ENCODE results near the gene LAMB1. TPM values are rescaled to one million over a fixed set of nuclear protein-coding genes. Genes with fewer than 3 reads are reported as not detected.

Gene LAMB1
- total and polyA plus RNA-seq, 2 of the 13 experiments (the other 11 are each of a cell fraction or from before 2014, with no cell fraction given): 109 to 124 TPM

DNA sequence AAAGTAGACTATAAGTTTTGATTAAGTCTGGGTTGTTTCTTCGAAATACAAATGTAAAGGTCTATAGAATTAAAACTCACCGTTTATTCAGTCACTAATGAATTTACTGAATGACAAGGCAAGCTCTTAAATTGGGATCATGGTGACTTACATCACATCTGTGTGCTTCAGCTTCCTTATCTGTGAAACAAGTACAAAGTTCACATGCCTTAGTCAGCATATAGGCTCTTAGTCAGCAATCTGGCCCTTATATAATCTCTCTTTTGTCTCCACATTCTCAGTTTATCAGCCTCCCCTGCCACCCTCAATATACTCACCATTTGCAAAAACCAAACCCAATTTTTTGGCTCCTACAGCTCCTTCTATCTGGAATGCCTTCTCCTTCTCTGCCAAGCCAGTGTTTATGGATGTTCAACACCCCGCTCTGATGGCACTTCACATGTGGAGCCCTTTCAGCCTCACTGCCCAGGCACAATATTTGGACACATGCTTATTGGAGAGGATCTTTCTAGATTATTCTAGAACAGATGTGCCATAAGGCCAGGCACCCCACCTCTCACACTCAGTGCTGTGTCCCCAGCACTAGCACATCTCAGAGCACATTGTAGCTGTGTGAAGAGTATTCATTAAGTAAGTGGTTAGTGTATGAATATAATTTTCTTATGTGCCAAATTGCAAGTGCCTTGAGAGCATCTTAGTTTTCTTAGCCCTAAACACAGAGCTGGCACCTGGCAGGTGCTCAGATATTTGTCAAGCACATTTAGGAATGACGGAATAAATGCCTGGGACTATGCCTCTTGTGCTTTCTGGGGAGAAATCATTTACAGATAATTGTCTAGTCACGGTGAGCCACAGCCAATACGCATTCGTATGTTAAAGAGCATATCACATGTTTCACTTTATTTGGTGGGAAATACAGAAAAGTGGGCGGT, 9.8 kb upstream of the LAMB1 start (continued):
- TF ChIP-seq GPN1 (CRISPR knock-in tag; IDR thresholded peaks at IDR 0.05; ENCODE audit: borderline replicate concordance) (no peak), FOXO1 (CRISPR knock-in tag; IDR thresholded peaks at IDR 0.05) (peak; percentile 58; the same call in 1 of the 2 replicates), TOPORS (CRISPR knock-in tag; IDR thresholded peaks at IDR 0.05) (no peak), GFI1 (CRISPR knock-in tag; IDR thresholded peaks at IDR 0.05; ENCODE audit: borderline replicate concordance) (peak; percentile 67; the same call in 1 of the 2 replicates), ZBTB20 (CRISPR knock-in tag; IDR thresholded peaks at IDR 0.05; ENCODE audit: borderline replicate concordance, low read depth) (peak; percentile 99), POLR2G (IDR thresholded peaks at IDR 0.05; ENCODE audit: low read depth, low read length) (no peak), ZBTB38 (CRISPR knock-in tag; IDR thresholded peaks at IDR 0.05) (no peak), NFIC (IDR thresholded peaks at IDR 0.05; ENCODE audit: low read length) (peak; percentile 78), PHF20 (CRISPR knock-in tag; IDR thresholded peaks at IDR 0.05) (0 out of 2 replicates have a peak, but pooled peaks have one; percentile 23), ZNF124 (CRISPR knock-in tag; IDR thresholded peaks at IDR 0.05) (no peak), SUZ12 (IDR thresholded peaks at IDR 0.05; ENCODE audit: low read depth, low read length) (no peak)
- TF ChIP-seq, protein P1, sequence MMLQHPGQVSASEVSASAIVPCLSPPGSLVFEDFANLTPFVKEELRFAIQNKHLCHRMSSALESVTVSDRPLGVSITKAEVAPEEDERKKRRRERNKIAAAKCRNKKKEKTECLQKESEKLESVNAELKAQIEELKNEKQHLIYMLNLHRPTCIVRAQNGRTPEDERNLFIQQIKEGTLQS (CRISPR knock-in tag; IDR thresholded peaks at IDR 0.05): peak; percentile 83; the same call in 1 of the 2 replicates
- TF ChIP-seq, protein P2, sequence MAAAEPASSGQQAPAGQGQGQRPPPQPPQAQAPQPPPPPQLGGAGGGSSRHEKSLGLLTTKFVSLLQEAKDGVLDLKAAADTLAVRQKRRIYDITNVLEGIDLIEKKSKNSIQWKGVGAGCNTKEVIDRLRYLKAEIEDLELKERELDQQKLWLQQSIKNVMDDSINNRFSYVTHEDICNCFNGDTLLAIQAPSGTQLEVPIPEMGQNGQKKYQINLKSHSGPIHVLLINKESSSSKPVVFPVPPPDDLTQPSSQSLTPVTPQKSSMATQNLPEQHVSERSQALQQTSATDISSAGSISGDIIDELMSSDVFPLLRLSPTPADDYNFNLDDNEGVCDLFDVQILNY (CRISPR knock-in tag; conservative IDR thresholded peaks at IDR 0.05): no peak
- TF ChIP-seq, protein P3, sequence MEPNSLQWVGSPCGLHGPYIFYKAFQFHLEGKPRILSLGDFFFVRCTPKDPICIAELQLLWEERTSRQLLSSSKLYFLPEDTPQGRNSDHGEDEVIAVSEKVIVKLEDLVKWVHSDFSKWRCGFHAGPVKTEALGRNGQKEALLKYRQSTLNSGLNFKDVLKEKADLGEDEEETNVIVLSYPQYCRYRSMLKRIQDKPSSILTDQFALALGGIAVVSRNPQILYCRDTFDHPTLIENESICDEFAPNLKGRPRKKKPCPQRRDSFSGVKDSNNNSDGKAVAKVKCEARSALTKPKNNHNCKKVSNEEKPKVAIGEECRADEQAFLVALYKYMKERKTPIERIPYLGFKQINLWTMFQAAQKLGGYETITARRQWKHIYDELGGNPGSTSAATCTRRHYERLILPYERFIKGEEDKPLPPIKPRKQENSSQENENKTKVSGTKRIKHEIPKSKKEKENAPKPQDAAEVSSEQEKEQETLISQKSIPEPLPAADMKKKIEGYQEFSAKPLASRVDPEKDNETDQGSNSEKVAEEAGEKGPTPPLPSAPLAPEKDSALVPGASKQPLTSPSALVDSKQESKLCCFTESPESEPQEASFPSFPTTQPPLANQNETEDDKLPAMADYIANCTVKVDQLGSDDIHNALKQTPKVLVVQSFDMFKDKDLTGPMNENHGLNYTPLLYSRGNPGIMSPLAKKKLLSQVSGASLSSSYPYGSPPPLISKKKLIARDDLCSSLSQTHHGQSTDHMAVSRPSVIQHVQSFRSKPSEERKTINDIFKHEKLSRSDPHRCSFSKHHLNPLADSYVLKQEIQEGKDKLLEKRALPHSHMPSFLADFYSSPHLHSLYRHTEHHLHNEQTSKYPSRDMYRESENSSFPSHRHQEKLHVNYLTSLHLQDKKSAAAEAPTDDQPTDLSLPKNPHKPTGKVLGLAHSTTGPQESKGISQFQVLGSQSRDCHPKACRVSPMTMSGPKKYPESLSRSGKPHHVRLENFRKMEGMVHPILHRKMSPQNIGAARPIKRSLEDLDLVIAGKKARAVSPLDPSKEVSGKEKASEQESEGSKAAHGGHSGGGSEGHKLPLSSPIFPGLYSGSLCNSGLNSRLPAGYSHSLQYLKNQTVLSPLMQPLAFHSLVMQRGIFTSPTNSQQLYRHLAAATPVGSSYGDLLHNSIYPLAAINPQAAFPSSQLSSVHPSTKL (CRISPR knock-in tag; IDR thresholded peaks at IDR 0.05): peak; percentile 99
- TF ChIP-seq, protein P4, sequence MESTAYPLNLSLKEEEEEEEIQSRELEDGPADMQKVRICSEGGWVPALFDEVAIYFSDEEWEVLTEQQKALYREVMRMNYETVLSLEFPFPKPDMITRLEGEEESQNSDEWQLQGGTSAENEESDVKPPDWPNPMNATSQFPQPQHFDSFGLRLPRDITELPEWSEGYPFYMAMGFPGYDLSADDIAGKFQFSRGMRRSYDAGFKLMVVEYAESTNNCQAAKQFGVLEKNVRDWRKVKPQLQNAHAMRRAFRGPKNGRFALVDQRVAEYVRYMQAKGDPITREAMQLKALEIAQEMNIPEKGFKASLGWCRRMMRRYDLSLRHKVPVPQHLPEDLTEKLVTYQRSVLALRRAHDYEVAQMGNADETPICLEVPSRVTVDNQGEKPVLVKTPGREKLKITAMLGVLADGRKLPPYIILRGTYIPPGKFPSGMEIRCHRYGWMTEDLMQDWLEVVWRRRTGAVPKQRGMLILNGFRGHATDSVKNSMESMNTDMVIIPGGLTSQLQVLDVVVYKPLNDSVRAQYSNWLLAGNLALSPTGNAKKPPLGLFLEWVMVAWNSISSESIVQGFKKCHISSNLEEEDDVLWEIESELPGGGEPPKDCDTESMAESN (CRISPR knock-in tag; conservative IDR thresholded peaks at IDR 0.05): 0 out of 2 replicates have a peak, but pooled peaks have one; percentile 24
- TF ChIP-seq, protein P5, sequence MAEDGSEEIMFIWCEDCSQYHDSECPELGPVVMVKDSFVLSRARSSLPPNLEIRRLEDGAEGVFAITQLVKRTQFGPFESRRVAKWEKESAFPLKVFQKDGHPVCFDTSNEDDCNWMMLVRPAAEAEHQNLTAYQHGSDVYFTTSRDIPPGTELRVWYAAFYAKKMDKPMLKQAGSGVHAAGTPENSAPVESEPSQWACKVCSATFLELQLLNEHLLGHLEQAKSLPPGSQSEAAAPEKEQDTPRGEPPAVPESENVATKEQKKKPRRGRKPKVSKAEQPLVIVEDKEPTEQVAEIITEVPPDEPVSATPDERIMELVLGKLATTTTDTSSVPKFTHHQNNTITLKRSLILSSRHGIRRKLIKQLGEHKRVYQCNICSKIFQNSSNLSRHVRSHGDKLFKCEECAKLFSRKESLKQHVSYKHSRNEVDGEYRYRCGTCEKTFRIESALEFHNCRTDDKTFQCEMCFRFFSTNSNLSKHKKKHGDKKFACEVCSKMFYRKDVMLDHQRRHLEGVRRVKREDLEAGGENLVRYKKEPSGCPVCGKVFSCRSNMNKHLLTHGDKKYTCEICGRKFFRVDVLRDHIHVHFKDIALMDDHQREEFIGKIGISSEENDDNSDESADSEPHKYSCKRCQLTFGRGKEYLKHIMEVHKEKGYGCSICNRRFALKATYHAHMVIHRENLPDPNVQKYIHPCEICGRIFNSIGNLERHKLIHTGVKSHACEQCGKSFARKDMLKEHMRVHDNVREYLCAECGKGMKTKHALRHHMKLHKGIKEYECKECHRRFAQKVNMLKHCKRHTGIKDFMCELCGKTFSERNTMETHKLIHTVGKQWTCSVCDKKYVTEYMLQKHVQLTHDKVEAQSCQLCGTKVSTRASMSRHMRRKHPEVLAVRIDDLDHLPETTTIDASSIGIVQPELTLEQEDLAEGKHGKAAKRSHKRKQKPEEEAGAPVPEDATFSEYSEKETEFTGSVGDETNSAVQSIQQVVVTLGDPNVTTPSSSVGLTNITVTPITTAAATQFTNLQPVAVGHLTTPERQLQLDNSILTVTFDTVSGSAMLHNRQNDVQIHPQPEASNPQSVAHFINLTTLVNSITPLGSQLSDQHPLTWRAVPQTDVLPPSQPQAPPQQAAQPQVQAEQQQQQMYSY (CRISPR knock-in tag; IDR thresholded peaks at IDR 0.05): no peak

Data from HepG2 (cell line).